SK-N-SH treated with all-trans-retinoic acid at 6 μM for 48 hours (cell line): ENCODE results near the gene IGSF11.

Source experiments
- GLIS3 ChIP-seq: fragments of 250-450 bp; sonication (Bioruptor Pico); IDR thresholded peaks from 2 replicates; pipeline ENCODE4 v1.5.0; 2020; ENCODE audit warnings: mild to moderate bottlenecking, moderate library complexity
- PPARA ChIP-seq: fragments of 250-450 bp; sonication (Bioruptor Pico); IDR thresholded peaks from 2 replicates; pipeline ENCODE4 v1.5.0; 2020; ENCODE audit warnings: mild to moderate bottlenecking, borderline replicate concordance
- RARB ChIP-seq: fragments of 250-450 bp; sonication (Bioruptor Pico); IDR thresholded peaks from 2 replicates; pipeline ENCODE4 v1.8.0; 2021; ENCODE audit warnings: mild to moderate bottlenecking, moderate library complexity

GRCh38 chr3:119035014-119035346 lies 334 bp upstream of the IGSF11 start:
- TF ChIP-seq PPARA (CRISPR knock-in tag) (no peak), RARB (CRISPR knock-in tag) (no peak), GLIS3 (no peak)
